GM18507 (cell line): ENCODE results near the gene CFAP97.
"Not testable (repeated sequence)": the region's sequence is repeated elsewhere in the genome, so short reads cannot be mapped to it uniquely, and the experiment has no call there.

Experiments used
- DNase-seq: peaks from one replicate; pipeline ENCODE4 v3.0.0; 2011; ENCODE audit warnings: low read depth; ENCODE audit not compliant: insufficient read length; ENCODE audit errors: extremely low spot score
- FAIRE-seq: peaks from 2 replicates; lab custom pipeline; 2011; peaks lifted over from hg19 to GRCh38; lab: Jason Lieb, UNC

CFAP97 gene

DNA sequence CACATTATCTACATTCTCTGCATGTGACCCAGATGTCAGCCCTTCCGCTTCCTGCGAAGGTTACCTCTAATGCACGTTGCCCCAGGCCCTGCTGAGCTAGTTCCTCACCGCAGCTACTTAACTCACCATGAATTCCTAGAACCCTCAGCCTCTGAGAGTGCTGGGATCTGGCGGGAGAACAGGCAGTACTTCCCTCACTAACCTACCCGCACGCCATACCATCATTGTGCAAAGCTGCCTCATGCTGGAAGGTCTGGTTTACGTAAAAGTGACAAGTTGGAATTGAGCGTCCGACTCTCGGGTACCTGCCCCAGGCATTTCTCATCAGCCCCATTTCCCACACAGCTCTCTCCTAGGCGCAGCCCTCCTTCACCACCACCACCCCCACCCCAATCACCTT is 54.4 kb downstream of the CFAP97 start:
- FAIRE-seq, result no peak
- no peak for DNase-seq

DNA sequence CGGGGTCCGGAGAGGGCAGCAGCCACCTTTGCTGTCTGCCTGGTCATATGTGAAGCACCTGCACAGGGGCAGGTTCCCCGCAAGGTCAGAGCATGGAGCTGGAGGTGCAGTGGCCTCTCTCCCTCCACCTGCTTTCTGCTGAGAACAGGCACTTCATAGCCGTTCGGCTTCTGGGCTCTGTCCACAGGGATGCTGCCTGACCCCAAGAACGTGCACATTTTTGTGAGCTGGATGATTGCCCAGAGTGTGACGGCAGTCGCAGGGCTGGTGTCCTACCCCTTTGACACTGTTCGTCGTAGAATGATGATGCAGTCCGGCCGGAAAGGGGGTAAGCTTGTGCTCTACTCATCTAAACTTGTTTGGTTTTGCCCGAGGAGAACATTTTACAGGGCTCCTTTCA is 58.2 kb downstream of the CFAP97 start:
- DNase-seq (no peak), FAIRE-seq (no peak)

DNA sequence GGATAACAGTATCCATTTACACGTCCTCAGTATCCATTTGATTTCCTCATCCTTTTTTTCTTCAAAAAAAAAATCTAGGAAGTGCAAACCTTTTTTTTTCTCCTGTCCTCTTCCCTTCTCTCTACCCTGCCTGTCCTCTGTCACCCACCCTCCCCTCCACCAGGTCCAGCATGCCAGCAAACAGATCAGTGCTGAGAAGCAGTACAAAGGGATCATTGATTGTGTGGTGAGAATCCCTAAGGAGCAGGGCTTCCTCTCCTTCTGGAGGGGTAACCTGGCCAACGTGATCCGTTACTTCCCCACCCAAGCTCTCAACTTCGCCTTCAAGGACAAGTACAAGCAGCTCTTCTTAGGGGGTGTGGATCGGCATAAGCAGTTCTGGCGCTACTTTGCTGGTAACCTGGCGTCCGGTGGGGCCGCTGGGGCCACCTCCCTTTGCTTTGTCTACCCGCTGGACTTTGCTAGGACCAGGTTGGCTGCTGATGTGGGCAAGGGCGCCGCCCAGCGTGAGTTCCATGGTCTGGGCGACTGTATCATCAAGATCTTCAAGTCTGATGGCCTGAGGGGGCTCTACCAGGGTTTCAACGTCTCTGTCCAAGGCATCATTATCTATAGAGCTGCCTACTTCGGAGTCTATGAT is 59.1 kb downstream of the CFAP97 start:
- FAIRE-seq, result no peak

DNA sequence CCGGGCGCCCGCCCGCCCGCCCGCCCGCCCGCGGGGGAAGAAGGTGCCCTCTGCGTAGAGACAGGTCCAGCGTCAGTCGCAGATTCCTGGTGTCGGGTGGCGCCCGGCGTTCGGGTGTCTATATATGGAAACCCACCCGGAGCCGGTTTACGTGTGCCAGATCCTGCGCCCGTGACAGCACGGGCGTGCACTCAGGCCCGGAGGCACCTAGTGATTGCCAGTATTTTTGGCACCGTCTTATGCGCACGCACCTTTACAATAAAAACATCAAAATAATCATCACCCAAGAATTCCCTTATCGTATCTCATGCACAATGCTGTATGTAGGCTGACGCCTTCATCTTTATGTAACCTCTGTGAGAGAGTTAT is 60.2 kb downstream of the CFAP97 start:
- no peak for FAIRE-seq
- no peak for DNase-seq

More for the DNA sequence above, 59.1 kb downstream of the CFAP97 start:
- no peak for DNase-seq

DNA sequence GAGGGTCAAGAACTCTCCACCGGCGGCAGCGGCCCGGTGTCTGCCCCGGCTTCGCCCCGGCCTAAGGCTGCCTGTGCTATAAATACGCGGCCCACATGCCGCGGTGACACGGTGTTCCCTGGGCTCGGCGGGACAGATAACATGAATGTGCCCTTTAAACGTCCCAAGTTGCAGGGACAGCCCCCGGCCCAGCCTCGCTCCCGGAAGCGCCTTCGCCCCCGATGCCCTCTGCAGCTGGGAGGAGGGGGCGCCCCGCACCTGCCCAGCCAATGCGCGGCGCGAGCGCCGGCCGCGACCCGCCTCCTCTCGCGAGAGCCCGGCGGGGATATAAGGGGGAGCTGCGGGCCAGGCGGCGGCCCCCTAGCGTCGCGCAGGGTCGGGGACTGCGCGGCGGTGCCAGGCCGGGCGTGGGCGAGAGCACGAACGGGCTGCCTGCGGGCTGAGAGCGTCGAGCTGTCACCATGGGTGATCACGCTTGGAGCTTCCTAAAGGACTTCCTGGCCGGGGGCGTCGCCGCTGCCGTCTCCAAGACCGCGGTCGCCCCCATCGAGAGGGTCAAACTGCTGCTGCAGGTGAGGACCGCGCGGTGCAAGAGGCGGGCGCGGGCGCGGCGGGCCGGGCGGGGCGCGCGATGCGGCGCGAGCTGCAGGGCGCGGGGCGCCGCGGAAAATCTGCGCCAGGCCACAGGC is 60.7 kb downstream of the CFAP97 start, which contains the start of gene SLC25A4:
Gene SLC25A4, plus strand, starts transcription at position 355 of the 689 bp plus-strand sequence. Its CDS starts 107 bp downstream, at position 462.
- FAIRE-seq, result peak; percentile 89
- DNase-seq, result peak; percentile 91

DNA sequence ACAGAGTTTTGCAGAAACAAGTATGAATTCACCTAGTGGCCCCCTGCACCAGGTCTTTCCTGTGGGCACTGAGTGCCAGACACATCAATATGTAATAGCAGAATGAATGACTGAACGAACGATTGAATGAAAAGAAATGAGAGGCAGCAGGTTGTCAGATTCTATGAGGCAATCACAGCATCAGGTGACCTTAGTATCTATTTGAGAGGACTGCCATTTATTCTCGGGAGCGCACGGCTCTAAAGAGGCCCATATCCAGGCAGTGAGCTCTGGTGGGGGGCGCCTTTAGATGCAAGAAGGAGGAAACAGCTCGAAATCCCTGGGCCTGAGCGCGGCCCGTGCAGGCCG is 61.3 kb downstream of the CFAP97 start:
- FAIRE-seq (peak; percentile 12), DNase-seq (no peak)

DNA sequence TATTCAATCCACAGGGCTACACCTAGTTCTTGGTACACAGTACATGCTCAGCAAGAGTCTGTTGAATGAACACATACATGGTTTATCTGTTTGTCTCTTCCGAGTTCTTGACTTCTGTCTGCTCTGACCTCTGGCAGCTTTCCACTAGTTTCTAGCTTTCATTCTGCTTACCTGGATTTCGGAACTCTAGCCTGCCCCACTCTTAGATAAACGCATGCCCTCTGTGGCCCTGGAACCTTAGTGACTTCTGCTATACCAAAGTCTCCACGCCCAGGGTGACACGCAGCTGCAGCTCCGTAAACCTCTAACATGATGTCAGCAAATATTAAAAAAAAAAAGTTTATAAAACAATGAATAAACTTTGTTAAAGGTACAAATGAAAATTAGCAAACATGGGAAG is 62.0 kb downstream of the CFAP97 start:
- DNase-seq (no peak), FAIRE-seq (no peak)

DNA sequence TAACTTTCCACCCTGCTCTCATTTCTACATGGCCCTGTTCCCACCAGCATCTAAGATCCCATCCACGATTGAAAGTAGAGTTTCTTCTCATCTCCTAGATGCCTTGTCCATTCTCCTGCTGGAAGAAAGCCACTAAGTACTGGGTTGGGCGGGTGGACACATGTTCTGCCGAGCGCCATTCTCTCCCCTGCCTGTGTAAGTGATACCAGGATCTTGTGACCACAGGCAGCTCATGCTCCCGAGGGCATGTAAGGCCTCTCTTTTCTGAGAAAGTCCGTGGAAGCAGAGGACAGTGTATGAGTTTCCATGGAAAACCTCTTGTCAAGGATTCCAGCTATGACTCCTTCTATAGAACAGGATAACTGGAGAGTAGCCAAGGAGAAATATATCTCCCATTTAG is 64.1 kb downstream of the CFAP97 start:
- FAIRE-seq, result no peak
- DNase-seq, result no peak

DNA sequence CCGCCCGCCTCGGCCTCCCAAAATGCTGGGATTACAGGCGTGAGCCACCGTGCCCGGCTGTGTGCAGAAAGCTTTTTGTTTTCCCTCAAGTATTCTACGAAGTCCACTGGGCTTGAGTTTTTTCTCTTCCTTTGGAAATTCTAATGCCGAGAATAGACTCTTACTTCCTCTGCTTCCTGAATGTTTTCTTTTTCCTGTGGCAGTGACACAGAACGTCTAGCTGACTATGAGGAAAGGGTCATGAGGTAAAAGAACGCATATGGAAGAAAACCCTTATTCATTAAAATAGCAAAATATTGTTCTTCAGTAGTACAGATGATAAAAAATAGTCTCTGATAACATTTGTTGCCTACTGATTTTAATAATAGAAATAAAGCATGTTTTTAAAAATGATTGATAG is 65.6 kb downstream of the CFAP97 start:
- no peak for FAIRE-seq
- no peak for DNase-seq

DNA sequence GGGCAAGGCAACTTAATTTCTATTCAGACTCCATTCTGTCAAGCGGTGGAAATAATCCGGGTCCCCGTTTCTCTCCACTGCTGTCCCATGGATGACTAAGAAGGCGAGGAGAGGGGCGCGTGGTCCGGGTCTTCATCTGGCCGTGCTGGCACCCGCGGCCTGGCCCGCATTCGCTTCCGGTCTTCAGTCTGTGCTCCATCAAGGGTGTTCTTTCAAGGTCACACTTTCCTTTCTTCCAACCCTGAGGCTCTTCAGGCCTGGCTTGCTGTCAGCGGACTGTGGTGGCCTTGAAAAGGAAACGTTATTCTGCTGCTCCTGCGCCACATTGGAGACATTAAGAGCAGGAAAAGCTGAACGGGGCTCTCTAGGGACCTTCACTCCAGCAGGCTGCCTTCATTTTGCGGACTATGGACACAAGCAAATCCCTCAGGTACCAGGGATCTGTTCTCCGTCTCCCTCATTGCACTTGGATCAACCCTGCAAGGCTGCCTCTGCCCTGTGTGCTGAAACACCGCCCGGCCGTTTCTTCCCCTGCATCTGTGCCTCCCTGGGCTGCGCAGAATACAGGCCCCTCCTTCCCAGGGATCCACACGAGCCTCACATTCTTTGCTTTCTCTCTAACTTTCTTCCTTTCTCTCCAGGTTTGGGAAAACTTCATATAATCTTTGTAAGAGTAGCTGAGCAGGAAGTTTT is 66.4 kb downstream of the CFAP97 start:
- FAIRE-seq (no peak), DNase-seq (no peak)

DNA sequence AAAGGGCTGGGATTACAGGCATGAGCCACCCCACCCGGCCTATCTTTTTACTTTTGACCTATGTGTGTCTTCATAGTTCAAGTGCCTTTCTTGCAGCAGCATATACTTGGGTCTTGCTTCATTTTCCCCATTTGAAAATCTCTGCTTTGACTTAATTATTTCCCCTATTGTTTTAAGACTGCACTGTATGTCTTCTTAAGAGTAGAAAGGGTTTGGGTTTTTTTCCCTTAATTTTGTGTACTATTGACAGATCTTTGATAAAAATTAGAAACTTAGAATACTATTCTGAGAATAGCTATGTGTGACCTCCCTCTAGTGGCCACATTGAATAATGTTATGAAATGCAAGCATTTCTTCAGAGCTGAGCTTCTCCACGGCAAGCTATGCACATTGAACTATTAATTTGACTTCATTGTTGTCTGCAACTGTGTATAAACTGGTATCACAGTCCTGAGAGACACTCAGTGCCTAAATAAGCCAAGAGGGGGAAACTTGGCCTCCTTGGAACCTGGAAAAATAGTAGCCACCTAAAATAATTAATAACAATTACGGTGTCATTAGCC is 69.4 kb downstream of the CFAP97 start:
- DNase-seq (no peak), FAIRE-seq (peak; percentile 81)

DNA sequence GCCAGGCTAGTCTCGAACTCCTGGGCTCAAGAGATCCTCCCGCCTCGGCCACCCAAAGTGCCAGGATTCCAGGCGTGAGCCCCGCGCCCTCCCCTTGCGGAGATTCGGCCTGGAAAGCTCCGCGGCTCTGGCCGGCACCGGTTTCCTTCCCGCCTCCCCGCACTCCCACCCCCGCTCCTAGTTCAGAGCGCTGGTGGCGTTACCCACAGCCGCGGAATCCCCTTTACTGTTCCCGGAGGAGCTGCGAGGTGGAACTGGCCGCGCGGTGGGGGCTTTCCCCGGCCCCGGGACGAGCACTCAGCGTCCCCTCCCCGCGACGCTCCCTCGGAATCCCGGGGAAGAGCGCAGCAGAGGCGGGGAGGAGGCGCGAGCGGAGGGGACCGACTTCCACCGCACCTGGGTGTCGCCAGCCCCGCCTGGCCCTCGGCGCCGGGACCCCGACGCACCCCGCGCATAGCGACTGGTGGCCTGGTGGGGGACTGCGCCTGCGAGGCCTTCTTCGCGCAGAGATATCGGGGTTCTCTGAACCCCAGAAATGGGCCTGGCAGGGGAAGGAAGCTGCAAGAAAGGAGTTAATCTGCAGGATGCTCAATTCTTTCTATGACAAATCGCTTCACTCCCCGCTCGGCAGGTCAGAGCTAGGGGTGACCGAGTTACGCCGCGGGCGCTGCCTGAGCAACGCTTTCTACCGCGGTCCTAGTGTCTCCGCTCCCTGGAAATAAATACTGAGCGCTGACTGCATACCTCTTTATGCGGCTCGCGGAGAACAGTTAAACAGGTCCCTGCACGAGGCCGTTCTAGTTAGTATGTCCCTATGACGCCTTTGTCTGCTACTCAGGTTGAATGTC is 75.3 kb downstream of the CFAP97 start:
- no peak for FAIRE-seq

DNA sequence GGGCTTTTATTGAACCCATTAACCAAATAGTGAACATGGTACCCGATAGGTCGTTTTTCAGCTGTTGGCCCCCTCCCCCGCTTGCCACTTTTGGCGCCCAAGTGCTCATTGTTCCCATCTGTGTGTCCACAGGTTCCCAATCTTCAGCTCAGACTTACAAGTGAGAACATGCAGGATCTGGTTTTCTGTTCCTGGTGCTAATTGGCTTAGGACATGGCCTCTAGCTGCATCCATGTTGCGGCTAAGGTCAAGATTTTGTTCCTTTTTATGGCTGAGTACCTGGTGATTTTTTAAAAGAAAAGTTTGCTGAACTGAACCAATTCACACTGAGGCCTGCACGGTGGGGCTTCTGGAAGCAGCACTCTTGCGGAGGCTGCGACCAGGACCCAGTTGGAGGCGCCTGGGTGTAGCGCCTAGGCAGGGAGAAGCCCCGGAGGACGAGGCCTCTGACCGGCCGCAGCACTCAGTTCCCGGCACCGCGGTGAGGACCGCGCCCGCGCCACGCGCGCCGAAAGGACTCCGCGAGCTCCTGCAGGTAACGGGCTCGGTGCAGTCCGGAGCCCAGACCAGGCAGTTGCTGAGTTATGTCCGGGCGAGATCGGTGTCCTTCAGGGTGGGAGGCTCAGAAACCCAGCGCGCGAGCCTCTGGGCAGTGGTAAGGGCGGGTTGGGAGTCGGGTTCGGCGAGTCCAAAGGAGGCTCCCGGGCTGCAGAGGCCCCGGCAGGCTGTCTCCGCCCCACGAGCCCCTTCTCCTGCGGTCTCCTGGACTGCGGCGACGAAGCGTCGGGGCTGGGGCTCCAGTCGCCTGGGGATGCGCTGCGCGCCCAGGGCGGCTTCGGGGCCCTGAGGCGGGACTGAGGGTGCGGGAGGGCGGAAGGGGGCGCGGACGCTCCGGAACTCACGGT is 76.5 kb downstream of the CFAP97 start:
- DNase-seq, result no peak

More for the DNA sequence above, 75.3 kb downstream of the CFAP97 start:
- DNase-seq, result no peak

DNA sequence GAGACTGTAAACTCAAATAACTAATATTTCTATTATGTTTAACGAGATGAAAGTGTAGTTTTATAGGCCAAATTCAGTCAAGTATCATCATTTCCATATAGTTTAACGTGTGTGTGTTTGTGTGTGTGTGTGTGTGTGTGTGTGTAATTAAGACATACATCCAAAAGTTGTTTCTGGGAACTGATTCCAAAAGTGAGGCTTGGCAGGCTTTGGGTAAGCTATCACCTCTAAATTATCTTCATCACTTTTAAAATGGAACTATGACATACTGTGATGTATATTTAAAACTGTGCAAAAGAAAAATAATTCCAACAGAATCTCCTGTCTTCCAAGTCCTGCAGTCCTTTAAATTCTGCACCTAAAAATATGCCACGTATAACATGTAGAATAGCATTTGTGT is 79.8 kb downstream of the CFAP97 start:
- no peak for DNase-seq
- FAIRE-seq, result no peak

More for the DNA sequence above, 76.5 kb downstream of the CFAP97 start:
- FAIRE-seq, result peak; percentile 12

DNA sequence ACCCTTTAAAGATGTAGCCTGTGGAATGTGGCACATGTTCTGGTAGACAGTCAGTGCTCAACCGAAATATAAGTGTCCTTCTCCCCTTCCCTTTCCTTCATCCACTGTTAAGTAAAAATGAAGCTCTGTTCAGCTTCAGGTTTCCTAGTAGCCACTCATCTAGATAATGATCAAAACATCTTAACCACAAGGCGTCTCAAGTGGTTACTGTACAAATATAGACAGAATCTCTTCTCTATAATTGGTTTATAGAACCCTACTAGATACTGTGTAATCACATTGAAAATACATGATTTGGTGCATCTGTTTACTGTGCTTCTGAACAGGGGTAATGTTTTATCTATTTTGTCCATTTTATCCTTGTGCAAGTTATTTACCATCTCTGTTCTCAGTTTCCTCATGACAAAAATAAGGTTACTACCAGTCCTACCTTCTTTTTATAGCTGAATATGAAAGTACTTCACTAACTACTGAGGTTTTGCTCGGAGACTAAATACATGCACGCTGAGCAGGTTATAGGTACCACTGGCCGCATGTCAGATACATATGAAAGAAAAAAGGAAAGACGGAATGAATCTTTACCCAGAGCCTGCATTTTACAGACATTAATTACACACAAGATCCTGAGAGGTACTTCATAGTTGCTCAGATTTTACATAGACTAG is 81.0 kb downstream of the CFAP97 start:
- DNase-seq, result no peak
- peak; percentile 33 for FAIRE-seq

DNA sequence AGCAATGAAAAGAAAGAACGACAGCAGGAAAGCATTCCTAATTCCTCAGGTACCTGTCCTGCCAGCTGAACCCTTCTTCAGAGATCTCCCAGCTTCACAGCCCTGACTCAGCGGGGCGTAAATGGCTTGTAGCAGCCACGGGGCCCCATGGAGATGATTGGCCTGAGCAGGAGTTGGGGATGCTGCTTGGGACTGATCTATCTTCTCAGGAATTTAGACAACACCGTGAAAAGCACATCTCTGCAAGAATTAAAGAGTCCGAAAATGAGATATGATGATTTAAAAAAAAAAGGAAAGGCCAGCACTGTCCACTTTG is 83.2 kb downstream of the CFAP97 start:
- FAIRE-seq, result no peak
- no peak for DNase-seq

DNA sequence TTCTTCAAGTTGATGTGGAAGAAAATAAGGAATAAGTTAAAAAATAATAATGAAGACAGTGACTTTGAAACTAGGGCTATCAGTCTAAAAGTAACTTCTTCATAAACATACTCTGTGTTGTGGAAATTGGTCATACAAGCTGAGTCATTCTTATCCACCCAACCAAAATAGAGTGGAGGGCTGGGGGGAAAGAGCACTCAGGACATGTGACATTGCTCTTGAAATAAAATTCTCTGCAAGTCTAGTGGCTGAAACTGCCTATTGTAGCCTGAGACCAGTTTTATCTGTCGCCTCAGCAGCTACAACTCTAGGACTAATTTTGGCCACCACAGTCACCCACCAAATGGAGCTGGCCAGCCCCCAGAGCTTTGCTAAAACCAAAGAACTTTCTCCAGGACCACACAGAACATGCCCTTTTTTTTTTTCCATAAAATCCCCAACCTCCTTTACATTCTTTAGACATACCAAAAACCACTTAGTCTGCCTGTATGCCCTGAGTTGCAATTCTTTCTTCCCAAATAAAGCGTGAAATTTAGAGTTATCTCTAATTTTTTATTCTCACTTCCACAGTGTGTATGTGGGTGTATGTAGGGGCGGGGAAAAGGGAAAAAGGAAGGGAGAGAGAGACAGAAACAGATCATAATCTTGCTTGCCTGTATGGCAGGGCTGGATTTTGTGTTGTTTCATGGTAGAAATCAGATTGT is 83.7 kb downstream of the CFAP97 start:
- DNase-seq, result no peak
- FAIRE-seq, result no peak

DNA sequence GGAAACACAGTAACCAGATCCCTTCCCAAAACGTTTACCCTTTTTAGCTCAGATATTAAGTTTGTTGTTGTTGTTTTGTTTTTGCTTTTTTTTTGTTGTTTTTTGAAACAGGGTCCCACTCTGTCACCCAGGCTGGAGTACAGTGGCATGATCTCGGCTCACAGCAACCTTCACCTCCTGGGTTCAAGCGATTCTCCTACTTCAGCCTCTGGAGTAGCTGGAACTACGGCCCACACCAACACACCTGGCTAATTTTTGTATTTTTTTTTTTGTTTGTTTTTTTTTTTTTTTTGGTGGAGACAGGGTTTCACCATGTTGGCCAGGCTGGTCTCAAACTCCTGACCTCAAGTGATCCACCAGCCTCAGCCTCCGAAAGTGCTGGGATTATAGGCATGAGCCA is 84.3 kb downstream of the CFAP97 start:
- not testable (repeated sequence) for DNase-seq, FAIRE-seq
